ENCODE results near the gene FGF11.
A peak's percentile ranks its signal among the peaks of the same experiment; 100 is the strongest.

FGF11 gene

DNA sequence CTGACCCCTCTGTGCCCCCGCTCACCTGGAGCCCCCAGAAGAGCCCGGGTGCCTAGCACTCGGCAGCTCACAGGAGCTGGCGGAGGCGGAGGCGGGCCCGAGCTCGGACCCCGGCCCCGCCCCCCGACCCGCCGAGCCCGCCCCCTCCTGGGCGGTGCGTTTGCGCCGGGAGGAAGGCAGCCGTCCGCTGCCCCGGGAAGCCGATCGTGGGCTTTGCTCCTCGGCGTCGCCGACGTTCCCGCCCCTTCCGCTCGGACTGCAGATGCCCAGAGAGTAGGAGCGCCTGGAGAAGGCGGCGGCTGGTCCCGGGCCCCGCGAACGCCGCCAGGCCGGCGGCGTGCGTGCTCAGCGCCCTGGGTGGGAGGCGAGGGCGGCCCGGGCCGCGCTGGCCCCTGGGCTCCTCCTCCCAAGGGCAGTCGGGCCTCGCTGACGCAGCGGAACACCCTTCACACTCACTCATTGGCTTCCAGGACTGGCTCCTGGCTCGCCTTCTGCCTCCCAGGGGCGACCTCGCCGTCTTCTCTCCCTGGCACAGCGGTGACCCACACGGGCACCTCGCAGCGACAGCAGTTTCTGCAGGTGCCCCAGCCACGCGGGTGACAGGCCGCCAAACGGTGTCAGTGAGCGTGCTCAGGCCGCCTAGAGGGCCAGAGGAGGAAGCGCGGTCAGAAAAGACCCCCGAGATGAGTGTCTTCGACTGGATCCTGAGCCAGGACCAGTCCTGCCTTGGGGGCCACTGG is 44.7 kb upstream of the FGF11 start, which contains the start of gene PLSCR3:
Gene PLSCR3 (minus strand): TSS at position 74 of the 740 bp plus-strand sequence. CDS start 415 bp downstream, outside the sequence.
- peak; percentile 25 for DNase-seq (ENCODE audit: low read depth)
- peak within 1 kb of the TSS; percentile 63 for H3K4me3 ChIP-seq (ENCODE audit: low read depth, low read length)
- TF ChIP-seq, protein P1, sequence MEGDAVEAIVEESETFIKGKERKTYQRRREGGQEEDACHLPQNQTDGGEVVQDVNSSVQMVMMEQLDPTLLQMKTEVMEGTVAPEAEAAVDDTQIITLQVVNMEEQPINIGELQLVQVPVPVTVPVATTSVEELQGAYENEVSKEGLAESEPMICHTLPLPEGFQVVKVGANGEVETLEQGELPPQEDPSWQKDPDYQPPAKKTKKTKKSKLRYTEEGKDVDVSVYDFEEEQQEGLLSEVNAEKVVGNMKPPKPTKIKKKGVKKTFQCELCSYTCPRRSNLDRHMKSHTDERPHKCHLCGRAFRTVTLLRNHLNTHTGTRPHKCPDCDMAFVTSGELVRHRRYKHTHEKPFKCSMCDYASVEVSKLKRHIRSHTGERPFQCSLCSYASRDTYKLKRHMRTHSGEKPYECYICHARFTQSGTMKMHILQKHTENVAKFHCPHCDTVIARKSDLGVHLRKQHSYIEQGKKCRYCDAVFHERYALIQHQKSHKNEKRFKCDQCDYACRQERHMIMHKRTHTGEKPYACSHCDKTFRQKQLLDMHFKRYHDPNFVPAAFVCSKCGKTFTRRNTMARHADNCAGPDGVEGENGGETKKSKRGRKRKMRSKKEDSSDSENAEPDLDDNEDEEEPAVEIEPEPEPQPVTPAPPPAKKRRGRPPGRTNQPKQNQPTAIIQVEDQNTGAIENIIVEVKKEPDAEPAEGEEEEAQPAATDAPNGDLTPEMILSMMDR (IDR thresholded peaks at IDR 0.05; ENCODE audit: control insufficient read depth, extremely low read depth, insufficient read depth), result peak; percentile 22; the same call in 1 of the 2 replicates

DNA sequence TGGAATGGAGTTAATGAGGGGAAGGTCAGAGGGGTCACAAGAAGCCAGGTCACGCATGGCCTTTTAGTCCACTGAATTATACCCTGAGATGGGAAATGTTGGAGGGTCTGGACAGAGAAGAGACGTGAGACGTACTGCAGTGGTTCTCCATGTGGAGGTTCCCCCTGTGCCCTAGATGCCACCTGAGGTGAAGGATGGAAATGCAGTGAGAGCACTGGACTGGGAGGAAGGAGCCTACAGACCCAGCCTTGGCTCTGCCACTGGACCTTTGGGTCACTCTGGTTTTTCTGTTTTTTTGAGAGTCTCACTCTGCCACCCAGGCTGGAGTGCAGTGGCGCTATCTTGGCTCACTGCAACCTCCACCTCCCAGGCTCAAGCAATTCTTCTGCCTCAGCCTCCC is 43.2 kb upstream of the FGF11 start:
- H3K4me3 ChIP-seq (ENCODE audit: low read depth, low read length), result no peak overlapping the region
- TF ChIP-seq, protein P1 (IDR thresholded peaks at IDR 0.05; ENCODE audit: control insufficient read depth, extremely low read depth, insufficient read depth), result no peak
- DNase-seq (ENCODE audit: low read depth), result no peak

DNA sequence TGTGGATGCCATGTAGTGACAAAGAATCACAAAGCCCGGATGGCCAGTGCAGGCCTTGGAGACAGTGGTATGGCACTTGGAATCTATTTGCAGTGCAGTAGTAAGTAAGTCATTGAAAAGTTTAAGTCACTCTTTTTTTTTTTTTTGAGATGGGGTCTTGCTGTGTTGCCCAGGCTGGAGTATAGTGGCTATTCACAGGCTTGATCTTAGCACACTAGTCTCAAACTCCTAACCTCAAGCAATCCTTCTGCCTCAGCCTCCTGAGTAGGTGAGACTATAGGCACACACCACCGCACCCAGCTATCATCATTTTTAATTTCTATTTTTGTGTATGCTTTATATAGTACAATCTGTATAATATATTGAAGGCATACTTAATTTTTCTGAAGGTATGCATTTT is 40.7 kb upstream of the FGF11 start:
- TF ChIP-seq, protein P1 (IDR thresholded peaks at IDR 0.05; ENCODE audit: control insufficient read depth, extremely low read depth, insufficient read depth), result no peak
- no peak for DNase-seq (ENCODE audit: low read depth)
- no peak overlapping the region for H3K4me3 ChIP-seq (ENCODE audit: low read depth, low read length)

DNA sequence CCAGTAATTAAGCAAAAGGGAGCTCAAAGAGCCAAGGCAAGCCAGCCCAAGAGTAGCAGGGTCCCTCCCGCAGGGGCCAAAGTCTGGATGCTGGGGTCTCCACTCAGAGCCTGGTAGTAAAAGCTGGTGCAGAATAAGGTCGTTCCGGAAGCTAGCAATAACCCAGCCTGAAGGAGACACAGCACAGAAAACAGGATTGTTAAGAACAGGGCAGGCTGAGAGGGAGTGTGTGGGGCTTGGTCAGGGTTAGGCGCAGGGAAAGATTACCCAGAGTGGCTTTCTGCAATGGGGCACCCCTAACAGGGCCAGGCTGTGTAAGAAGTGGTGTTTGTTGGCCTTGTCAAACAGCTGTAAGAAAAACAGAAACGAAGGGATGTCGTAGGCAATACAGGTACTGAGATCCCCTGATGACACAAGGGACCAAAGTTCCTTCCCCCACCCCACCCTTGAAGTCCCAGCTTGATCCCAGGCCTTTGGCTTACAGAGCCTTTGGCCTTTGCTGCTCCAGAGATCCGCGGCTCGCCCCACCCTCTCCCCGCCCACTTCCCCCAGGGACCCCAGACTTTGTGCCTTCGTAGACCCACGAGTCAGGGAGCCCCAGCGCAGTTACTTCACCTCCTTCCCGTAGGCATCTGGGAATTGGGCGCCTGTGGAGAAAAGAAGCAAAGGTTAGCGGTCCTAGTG is 36.1 kb upstream of the FGF11 start:
- TF ChIP-seq, protein P1 (IDR thresholded peaks at IDR 0.05; ENCODE audit: control insufficient read depth, extremely low read depth, insufficient read depth), result no peak
- no peak for DNase-seq (ENCODE audit: low read depth)
- peak overlapping the region; percentile 62 for H3K4me3 ChIP-seq (ENCODE audit: low read depth, low read length)

DNA sequence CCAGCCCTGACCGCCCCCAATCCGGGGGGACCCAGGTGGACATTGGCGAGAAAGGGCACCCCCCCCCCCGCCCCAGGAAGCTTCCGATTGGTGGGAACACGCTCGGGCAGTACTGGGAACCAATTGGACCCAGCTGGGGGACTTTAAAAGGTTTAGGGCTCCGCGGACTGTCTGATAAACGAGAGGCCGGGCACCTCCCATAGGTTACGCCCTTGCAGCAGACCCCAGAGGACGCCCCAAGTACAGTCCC is 35.7 kb upstream of the FGF11 start:
- no peak for DNase-seq (ENCODE audit: low read depth)
- TF ChIP-seq, protein P1 (IDR thresholded peaks at IDR 0.05; ENCODE audit: control insufficient read depth, extremely low read depth, insufficient read depth), result no peak
- peak overlapping the region; percentile 62 for H3K4me3 ChIP-seq (ENCODE audit: low read depth, low read length)

DNA sequence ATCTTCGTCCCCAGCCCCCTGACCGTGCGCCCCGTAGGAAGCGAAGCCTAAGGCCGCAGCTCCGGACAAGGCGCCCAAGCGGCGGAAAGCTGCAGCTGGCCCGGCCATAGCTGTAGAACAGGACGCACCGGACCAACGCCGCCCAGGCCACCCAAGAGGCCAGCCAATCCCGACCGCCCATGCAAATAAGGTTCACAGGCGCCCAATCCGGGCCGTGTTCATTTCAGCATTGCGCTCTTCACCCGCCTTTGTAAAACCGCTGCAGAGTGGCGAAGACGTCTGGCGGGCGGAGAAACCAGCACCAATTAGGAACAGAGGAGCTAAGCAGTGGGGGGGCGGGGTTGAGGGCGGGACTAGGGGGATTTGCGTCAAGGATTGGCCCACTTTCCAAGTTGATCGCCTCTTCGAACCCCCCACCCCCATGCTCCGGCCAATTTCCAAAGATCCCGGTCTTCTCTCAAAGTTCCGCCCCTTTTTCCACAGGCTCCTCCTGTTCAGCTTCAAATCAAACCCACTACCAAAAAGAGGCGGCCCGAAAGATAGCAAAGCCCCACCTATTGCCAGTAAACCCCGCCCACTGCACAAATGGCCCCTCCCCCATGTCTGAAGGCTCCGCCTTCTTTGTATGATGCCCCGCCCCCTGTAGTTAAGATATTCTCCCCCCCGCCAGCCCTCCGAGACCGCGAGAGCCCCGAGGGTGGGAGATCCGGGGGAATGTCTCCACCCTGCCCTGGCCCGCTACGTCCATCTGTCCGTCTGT is 35.2 kb upstream of the FGF11 start, which contains the start of gene TMEM256:
Gene TMEM256 (minus strand): TSS at position 121 of the 760 bp plus-strand sequence. CDS start 13 bp downstream, at position 108.
- TF ChIP-seq, protein P1 (IDR thresholded peaks at IDR 0.05; ENCODE audit: control insufficient read depth, extremely low read depth, insufficient read depth), result no peak
- DNase-seq (ENCODE audit: low read depth), result peak; percentile 92
- H3K4me3 ChIP-seq (ENCODE audit: low read depth, low read length), result peak within 1 kb of the TSS; percentile 62
